NCI-H526 treated with DMSO at 0.1 percent for 48 hours (cell line): ENCODE data around the gene CCNG2.

ENCODE experiments used
- DNase-seq: peaks from one replicate; lab custom pipeline; 2025; lab: John Stamatoyannopoulos, UW

The CCNG2 gene

GRCh38 chr4:77204621-77205020 lies 47.6 kb downstream of the CCNG2 start:
- no peak for DNase-seq

- DNase-seq = no peak
Observed at GRCh38 chr4:77209012-77209411, 52.0 kb downstream of the CCNG2 start.

GRCh38 chr4:77209936-77210335 lies 52.9 kb downstream of the CCNG2 start:
- DNase-seq = no peak

GRCh38 chr4:77215107-77215506 lies 58.1 kb downstream of the CCNG2 start:
- DNase-seq = no peak

- DNase-seq = no peak
Observed at GRCh38 chr4:77217526-77217925, 60.5 kb downstream of the CCNG2 start.

- no peak for DNase-seq
Observed at GRCh38 chr4:77219266-77219665, 62.3 kb downstream of the CCNG2 start.
